ENCODE measurements around the gene GJD3.

GRCh38 chr17:40319651-40320540 lies 44.6 kb downstream of the GJD3 start:
- no peak for TF ChIP-seq CTCF (IDR thresholded peaks at IDR 0.05)
- TF ChIP-seq EZH2 (IDR thresholded peaks at IDR 0.05), result no peak

All from neural progenitor cell (in vitro differentiated cells).